Tracheal epithelial cell (primary cell): ENCODE measurements around the gene COG4. TPM values are rescaled to one million over a fixed set of nuclear protein-coding genes. Genes with fewer than 3 reads are reported as not detected.

ENCODE experiments used
- total RNA-seq: library from RNA; depleted of rRNA; stranded (reverse); fragments of >200 nt; gene quantifications from 2 replicates; pipeline ENCODE4 v1.2.1, GENCODE V29; 2014

The COG4 gene
- 63.1 and 76.3 TPM in 2 replicates for total RNA-seq

GRCh38 chr16:70523076-70523742 lies at the start of gene COG4:
Gene COG4, minus strand, starts transcription at chr16:70523554. Its CDS starts 11 bp downstream, at chr16:70523543.

DNA sequence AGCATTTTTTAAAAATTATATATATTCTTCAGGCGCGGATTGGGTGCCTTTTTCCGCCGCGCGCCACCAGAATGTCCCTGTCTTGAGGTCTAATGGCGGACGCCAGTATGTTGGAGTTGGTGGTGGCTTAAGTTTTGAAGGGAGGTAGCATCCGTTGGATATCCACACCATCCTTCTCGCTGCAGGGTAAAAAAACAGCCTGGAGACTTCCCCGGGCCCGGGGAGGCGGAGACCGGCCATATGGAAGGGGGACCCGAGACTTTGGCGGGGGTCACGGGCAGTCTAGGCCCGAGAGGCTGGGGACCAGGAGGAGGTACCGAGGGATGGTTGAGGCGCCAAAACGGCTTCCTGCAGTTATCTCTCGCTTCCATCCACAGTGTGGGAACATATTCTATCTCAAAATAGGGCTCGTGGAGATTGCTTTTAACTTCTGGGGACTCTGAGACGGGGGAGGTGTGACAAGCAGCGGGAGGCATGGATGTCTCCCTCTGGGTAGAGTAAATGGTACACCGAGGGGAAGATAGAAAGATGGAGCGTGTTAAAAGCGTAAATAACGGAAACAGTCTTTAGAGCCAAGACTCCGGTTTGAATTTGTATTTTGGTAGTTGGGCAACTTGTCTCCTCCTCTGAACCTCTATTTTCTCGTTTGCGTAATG lies 517 bp upstream of the COG4 start, which contains the start of gene SF3B3:
Gene SF3B3 (plus strand): TSS at position 74 of the 656 bp plus-strand sequence. CDS start 2,841 bp downstream, outside the sequence.

GRCh38 chr16:70454222-70455034 lies 68.9 kb downstream of the COG4 start, which contains the start of gene FCSK:
Gene FCSK, plus strand, starts transcription at chr16:70454595. Its CDS starts 8,596 bp downstream, at chr16:70463191.

GRCh38 chr16:70438969-70439862 lies 84.1 kb downstream of the COG4 start, which contains the start of gene ST3GAL2:
Gene ST3GAL2, minus strand, starts transcription at chr16:70439100. Its CDS starts 40,570 bp downstream, at chr16:70398530.

Other genes with a start within 250 kb of the COG4 start
- gene AARS1, start 234.0 kb downstream of the COG4 start, total RNA-seq, result 221 and 270 TPM in 2 replicates
- 19.3 and 26.0 TPM in 2 replicates for gene DDX19B, start 224.4 kb downstream of the COG4 start, total RNA-seq
- gene DDX19A, start 176.7 kb downstream of the COG4 start, total RNA-seq, result 27.7 and 38.8 TPM in 2 replicates
- gene ST3GAL2, start 84.5 kb downstream of the COG4 start, total RNA-seq, result 4.3 and 9.6 TPM in 2 replicates
- 12.0 and 13.6 TPM in 2 replicates for gene FCSK, start 69.0 kb downstream of the COG4 start, total RNA-seq
- 74.5 and 122 TPM in 2 replicates for gene SF3B3, start 262 bp upstream of the COG4 start, total RNA-seq
- gene IL34, start 123.0 kb upstream of the COG4 start, total RNA-seq, result 0.64 and 0.72 TPM in 2 replicates
- gene MTSS2, start 162.5 kb upstream of the COG4 start, total RNA-seq, result 18.6 and 20.5 TPM in 2 replicates